ENCODE results near the gene ADM2. TPM values are rescaled to one million over a fixed set of nuclear protein-coding genes. Genes with fewer than 3 reads are reported as not detected.

Gene ADM2
- polyA plus RNA-seq, 1 of the 3 experiments (the other 2 are of a cell fraction) = 0.61 TPM

DNA sequence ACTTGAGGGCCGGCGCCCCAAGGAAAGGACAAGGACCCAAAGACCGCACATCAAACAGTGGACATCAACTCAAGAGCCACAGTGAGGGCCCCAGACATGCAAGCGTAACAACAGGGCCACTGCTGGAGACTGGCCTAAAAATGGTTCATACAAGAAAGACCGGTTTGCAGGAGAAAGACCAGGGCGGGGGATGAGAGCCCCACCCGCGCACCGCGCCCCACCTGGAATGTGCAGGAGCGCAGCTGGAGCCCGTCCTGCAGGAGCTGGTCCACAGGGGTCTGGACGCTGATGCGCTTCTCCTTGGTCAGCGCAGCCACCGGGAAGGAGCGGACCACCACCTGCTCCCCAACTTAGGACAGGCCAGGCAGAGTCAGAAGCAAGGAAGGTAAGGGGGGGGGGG lies 20.4 kb upstream of the ADM2 start (continued):
- TF ChIP-seq, protein P1, sequence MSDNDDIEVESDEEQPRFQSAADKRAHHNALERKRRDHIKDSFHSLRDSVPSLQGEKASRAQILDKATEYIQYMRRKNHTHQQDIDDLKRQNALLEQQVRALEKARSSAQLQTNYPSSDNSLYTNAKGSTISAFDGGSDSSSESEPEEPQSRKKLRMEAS (IDR thresholded peaks at IDR 0.05; ENCODE audit: low read depth) = no peak
- TF ChIP-seq NRF1 (IDR thresholded peaks at IDR 0.05; ENCODE audit: low read depth, low read length) (no peak), EP300 (IDR thresholded peaks at IDR 0.05; ENCODE audit: borderline replicate concordance in 1 of 2, low read depth in 1 of 2, low read length in 1 of 2) (no peak)

DNA sequence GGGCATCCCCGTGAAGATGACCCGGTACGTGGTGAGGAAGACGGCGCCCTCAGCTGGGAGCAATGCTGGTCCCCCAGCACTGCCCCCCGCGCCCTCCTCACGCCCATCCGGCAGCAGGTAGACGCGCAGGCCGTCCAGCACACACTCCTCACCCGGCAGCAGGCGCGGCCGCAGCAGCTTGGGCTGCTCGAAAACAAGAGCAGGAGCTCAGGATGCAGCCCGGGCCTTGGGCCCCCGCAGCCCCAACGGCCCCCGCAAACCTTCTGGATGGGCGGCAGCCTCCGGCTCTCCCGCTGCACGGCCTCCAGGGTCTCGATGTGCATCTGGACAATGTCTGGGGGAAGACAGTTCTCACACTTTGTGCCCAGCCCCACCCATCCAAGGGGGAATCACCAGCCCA lies 19.8 kb upstream of the ADM2 start:
- DNase-seq = no peak
- Histone ChIP-seq H3K4me3 (ENCODE audit: low read depth in 2 of 2, low read length in 1 of 2) (no peak overlapping the region), H3K4me2 (no peak overlapping the region), H3K4me1 (ENCODE audit: control insufficient read depth in 1 of 2, insufficient read depth in 2 of 2, low read depth in 1 of 2, low read length in 1 of 2) (no peaks in the 10 kb centered on the region), H3K9me3 (no peaks in the 10 kb centered on the region), H3K9me2 (no peaks in the 10 kb centered on the region), H3F3A (replicated peaks; ENCODE audit: insufficient read depth) (no peaks in the 10 kb centered on the region), H3K36me3 (replicated peaks in 1 of 2; ENCODE audit: control insufficient read depth in 1 of 2, insufficient read depth in 2 of 2, low read length in 1 of 2) (peaks cover 0 to 86% of the 10 kb centered on the region in 2 experiments), H3K27me3 (ENCODE audit: insufficient read depth) (no peaks in the 10 kb centered on the region), H4K20me1 (ENCODE audit: insufficient read depth) (no peaks in the 10 kb centered on the region), H3K27ac (ENCODE audit: low read depth in 2 of 2, low read length in 1 of 2) (no peak overlapping the region), H3K79me2 (ENCODE audit: insufficient read depth) (no peaks in the 10 kb centered on the region), H3K9ac (no peak overlapping the region), H2AFZ (ENCODE audit: low read depth) (no peak overlapping the region)
- CTCF ChIA-PET = no interaction called here
- TF ChIP-seq, protein P2, sequence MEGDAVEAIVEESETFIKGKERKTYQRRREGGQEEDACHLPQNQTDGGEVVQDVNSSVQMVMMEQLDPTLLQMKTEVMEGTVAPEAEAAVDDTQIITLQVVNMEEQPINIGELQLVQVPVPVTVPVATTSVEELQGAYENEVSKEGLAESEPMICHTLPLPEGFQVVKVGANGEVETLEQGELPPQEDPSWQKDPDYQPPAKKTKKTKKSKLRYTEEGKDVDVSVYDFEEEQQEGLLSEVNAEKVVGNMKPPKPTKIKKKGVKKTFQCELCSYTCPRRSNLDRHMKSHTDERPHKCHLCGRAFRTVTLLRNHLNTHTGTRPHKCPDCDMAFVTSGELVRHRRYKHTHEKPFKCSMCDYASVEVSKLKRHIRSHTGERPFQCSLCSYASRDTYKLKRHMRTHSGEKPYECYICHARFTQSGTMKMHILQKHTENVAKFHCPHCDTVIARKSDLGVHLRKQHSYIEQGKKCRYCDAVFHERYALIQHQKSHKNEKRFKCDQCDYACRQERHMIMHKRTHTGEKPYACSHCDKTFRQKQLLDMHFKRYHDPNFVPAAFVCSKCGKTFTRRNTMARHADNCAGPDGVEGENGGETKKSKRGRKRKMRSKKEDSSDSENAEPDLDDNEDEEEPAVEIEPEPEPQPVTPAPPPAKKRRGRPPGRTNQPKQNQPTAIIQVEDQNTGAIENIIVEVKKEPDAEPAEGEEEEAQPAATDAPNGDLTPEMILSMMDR (IDR thresholded peaks at IDR 0.05) = no peak
- TF ChIP-seq GATA2 (CRISPR knock-in tag; IDR thresholded peaks at IDR 0.05) (no peak), NRF1 (IDR thresholded peaks at IDR 0.05; ENCODE audit: low read depth, low read length) (no peak), SIN3A (IDR thresholded peaks at IDR 0.05; ENCODE audit: borderline replicate concordance, low read depth, low read length) (no peak)
- TF ChIP-seq, protein P3, sequence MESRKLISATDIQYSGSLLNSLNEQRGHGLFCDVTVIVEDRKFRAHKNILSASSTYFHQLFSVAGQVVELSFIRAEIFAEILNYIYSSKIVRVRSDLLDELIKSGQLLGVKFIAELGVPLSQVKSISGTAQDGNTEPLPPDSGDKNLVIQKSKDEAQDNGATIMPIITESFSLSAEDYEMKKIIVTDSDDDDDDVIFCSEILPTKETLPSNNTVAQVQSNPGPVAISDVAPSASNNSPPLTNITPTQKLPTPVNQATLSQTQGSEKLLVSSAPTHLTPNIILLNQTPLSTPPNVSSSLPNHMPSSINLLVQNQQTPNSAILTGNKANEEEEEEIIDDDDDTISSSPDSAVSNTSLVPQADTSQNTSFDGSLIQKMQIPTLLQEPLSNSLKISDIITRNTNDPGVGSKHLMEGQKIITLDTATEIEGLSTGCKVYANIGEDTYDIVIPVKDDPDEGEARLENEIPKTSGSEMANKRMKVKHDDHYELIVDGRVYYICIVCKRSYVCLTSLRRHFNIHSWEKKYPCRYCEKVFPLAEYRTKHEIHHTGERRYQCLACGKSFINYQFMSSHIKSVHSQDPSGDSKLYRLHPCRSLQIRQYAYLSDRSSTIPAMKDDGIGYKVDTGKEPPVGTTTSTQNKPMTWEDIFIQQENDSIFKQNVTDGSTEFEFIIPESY (IDR thresholded peaks at IDR 0.05; ENCODE audit: borderline replicate concordance, low read depth) = no peak
- POLR2A ChIA-PET = no interaction called here
- WGBS (ENCODE audit: low lambda C conversion rate) = 100% methylated on average over 8 of the region's 26 CpGs

DNA sequence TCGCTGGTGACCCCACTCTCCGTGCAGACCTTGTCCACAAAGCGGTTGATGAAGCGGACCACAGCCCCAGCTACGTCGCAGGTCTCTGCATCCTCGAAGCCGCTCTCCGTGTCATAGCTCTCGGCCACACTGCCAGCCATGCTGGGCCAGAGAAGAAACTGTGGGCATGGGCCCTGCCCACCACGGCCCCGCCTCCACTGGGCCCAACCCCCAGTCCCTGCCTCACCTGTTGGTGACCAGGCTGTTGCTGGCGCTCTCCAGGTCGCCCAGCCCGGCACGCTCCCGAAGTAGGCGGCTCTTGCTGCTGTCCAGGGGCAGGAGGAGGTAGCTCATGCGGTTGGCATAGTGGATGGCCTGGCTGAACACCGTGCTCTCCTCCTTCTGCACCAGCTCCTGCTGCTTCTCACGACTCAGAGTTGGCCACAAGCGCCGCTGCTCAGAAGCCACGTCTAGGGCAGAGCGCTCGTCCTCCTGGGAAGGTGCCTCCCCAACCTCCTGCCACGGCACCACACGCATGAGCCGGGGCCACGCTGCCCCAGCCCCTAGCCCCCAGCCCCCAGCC lies 19.3 kb upstream of the ADM2 start:
- H3K9ac ChIP-seq = no peak overlapping the region
- no peaks in the 10 kb centered on the region for H3K27me3 ChIP-seq (ENCODE audit: insufficient read depth)
- DNase-seq = no peak
- ChIA-PET CTCF (no interaction called here), POLR2A (no interaction called here)
- 94% methylated on average over 16 of the region's 30 CpGs for WGBS (ENCODE audit: low lambda C conversion rate)
- H4K20me1 ChIP-seq (ENCODE audit: insufficient read depth) = no peaks in the 10 kb centered on the region
- no peaks in the 10 kb centered on the region for H3F3A ChIP-seq (replicated peaks; ENCODE audit: insufficient read depth)
- no peak overlapping the region for H2AFZ ChIP-seq (ENCODE audit: low read depth)
- no peak overlapping the region for H3K4me2 ChIP-seq
- peaks cover 0 to 89% of the 10 kb centered on the region in 2 experiments for H3K36me3 ChIP-seq (replicated peaks in 1 of 2; ENCODE audit: control insufficient read depth in 1 of 2, insufficient read depth in 2 of 2, low read length in 1 of 2)
- no peaks in the 10 kb centered on the region for H3K4me1 ChIP-seq (ENCODE audit: control insufficient read depth in 1 of 2, insufficient read depth in 2 of 2, low read depth in 1 of 2, low read length in 1 of 2)
- H3K4me3 ChIP-seq (ENCODE audit: low read depth in 2 of 2, low read length in 1 of 2) = no peak overlapping the region
- H3K27ac ChIP-seq (ENCODE audit: low read depth in 2 of 2, low read length in 1 of 2) = no peak overlapping the region
- no peaks in the 10 kb centered on the region for H3K9me3 ChIP-seq
- H3K79me2 ChIP-seq (ENCODE audit: insufficient read depth) = no peaks in the 10 kb centered on the region; the same call in 1 of the 2 replicates
- no peak for TF ChIP-seq EP300 (IDR thresholded peaks at IDR 0.05; ENCODE audit: borderline replicate concordance in 1 of 2, low read depth in 1 of 2, low read length in 1 of 2)
- no peak for TF ChIP-seq MXI1 (IDR thresholded peaks at IDR 0.05; ENCODE audit: low read depth, low read length)
- no peak for TF ChIP-seq TCF12 (IDR thresholded peaks at IDR 0.05)
- no peak for TF ChIP-seq TAF1 (IDR thresholded peaks at IDR 0.05; ENCODE audit: borderline replicate concordance, low read depth, low read length)
- TF ChIP-seq, protein P4, sequence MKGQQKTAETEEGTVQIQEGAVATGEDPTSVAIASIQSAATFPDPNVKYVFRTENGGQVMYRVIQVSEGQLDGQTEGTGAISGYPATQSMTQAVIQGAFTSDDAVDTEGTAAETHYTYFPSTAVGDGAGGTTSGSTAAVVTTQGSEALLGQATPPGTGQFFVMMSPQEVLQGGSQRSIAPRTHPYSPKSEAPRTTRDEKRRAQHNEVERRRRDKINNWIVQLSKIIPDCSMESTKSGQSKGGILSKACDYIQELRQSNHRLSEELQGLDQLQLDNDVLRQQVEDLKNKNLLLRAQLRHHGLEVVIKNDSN (IDR thresholded peaks at IDR 0.05; ENCODE audit: borderline replicate concordance, low read depth) = no peak
- TF ChIP-seq CHD2 (IDR thresholded peaks at IDR 0.05; ENCODE audit: low read length, partially characterized antibody) = no peak
- no peak for TF ChIP-seq RXRA (IDR thresholded peaks at IDR 0.05; ENCODE audit: borderline replicate concordance, low read depth)
- H3K9me2 ChIP-seq = no peaks in the 10 kb centered on the region

Measured in SK-N-SH (cell line).